ENCODE measurements around the gene LPCAT3.

LPCAT3 gene

GRCh38 chr12:6956021-6956727, 62.1 kb downstream of the LPCAT3 start (continued):
- TF ChIP-seq REST (tag by site-specific recombination; IDR thresholded peaks at IDR 0.05), result no peak
- no peak for TF ChIP-seq MZF1 (tag by site-specific recombination; IDR thresholded peaks at IDR 0.05; ENCODE audit: borderline replicate concordance)
- TF ChIP-seq KLF1 (tag by site-specific recombination; IDR thresholded peaks at IDR 0.05), result no peak
- no peak for TF ChIP-seq TCF7L2 (IDR thresholded peaks at IDR 0.05; ENCODE audit: borderline replicate concordance, low read depth, low read length)
- TF ChIP-seq AEBP2 (tag by site-specific recombination; IDR thresholded peaks at IDR 0.05; ENCODE audit: borderline replicate concordance), result no peak

GRCh38 chr12:6955108-6956020, 62.9 kb downstream of the LPCAT3 start:
- Histone ChIP-seq H3K27ac (ENCODE audit: extremely low read depth, low read depth, low read length) (no peak overlapping the region), H3K4me1 (ENCODE audit: control insufficient read depth, insufficient read depth, low read length) (no peaks in the 10 kb centered on the region), H3K4me3 (ENCODE audit: low read depth, low read length) (no peak overlapping the region), H3K9me3 (ENCODE audit: control insufficient read depth, insufficient read depth, low read depth, low read length) (no peaks in the 10 kb centered on the region), H3K36me3 (ENCODE audit: control insufficient read depth in 2 of 2, insufficient read depth in 1 of 2, low read length in 2 of 2) (no peaks in the 10 kb centered on the region)
- ChIA-PET POLR2A (interaction anchor here (0.6 to 1.3 kb wide), 2 partner anchors 11 to 189 kb away, joined by 3 to 4 read pairs; partner anchors contain the start of gene C12orf57), CTCF (interaction anchor here (0.8 to 1.5 kb wide), 3 partner anchors 8 to 10 kb away, joined by 4 to 8 read pairs (median 5); no protein-coding TSS in a partner anchor)
- TF ChIP-seq GLIS2 (tag by site-specific recombination; IDR thresholded peaks at IDR 0.05), result 0 out of 2 replicates have a peak, but pooled peaks have one; percentile 40
- TF ChIP-seq ZNF514 (tag by site-specific recombination; IDR thresholded peaks at IDR 0.05), result no peak

GRCh38 chr12:6954316-6955107, 63.8 kb downstream of the LPCAT3 start:
- H3K4me1 ChIP-seq (ENCODE audit: control insufficient read depth, insufficient read depth, low read length), result no peaks in the 10 kb centered on the region
- H3K36me3 ChIP-seq (ENCODE audit: control insufficient read depth in 2 of 2, insufficient read depth in 1 of 2, low read length in 2 of 2), result no peaks in the 10 kb centered on the region
- no peak overlapping the region for H3K4me3 ChIP-seq (ENCODE audit: low read depth, low read length)
- CTCF ChIA-PET, result interaction anchor here (0.6 to 1.5 kb wide), 3 partner anchors 10 to 159 kb away, joined by 3 to 8 read pairs (median 5); no protein-coding TSS in a partner anchor
- POLR2A ChIA-PET, result interaction anchor here (1.3 kb wide), 1 partner anchor 10 kb away, joined by 4 read pairs; the partner anchor contains the start of gene C12orf57
- no peaks in the 10 kb centered on the region for H3K9me3 ChIP-seq (ENCODE audit: control insufficient read depth, insufficient read depth, low read depth, low read length)
- H3K27ac ChIP-seq (ENCODE audit: extremely low read depth, low read depth, low read length), result no peak overlapping the region
- TF ChIP-seq ZNF423 (tag by site-specific recombination; IDR thresholded peaks at IDR 0.05), result no peak
- TF ChIP-seq ZNF670 (tag by site-specific recombination; IDR thresholded peaks at IDR 0.05; ENCODE audit: low read depth), result no peak
- no peak for TF ChIP-seq ZNF404 (tag by site-specific recombination; IDR thresholded peaks at IDR 0.05)
- no peak for TF ChIP-seq ZNF169 (tag by site-specific recombination; IDR thresholded peaks at IDR 0.05)
- no peak for TF ChIP-seq SP7 (tag by site-specific recombination; IDR thresholded peaks at IDR 0.05)
- TF ChIP-seq ZNF133 (tag by site-specific recombination; IDR thresholded peaks at IDR 0.05), result no peak
- no peak for TF ChIP-seq ZNF837 (tag by site-specific recombination; IDR thresholded peaks at IDR 0.05)
- no peak for TF ChIP-seq EGR2 (tag by site-specific recombination; IDR thresholded peaks at IDR 0.05; ENCODE audit: low read depth)

Data from HEK293 (cell line).